Measurements from ENCODE around the gene LYG2.
"Not testable (repeated sequence)": the region's sequence is repeated elsewhere in the genome, so short reads cannot be mapped to it uniquely, and the experiment has no call there.

LYG2 gene

GRCh38 chr2:99255491-99256318 lies at the start of gene LYG2:
TSS of gene LYG2 (minus strand) at chr2:99255666. CDS start at chr2:99254260, 1,406 bp downstream.
- Histone ChIP-seq H3K36me3 (replicated peaks) (no peaks in the 10 kb centered on the region), H3K27me3 (replicated peaks) (no peaks in the 10 kb centered on the region), H3K4me3 (ENCODE audit: low read depth, low read length) (no peak within 1 kb of the TSS), H3K27ac (no peak within 1 kb of the TSS)
- no peak for TF ChIP-seq CTCF (IDR thresholded peaks at IDR 0.05; ENCODE audit: low read depth, low read length, missing control alignments)
- DNase-seq, result no peak
- in situ Hi-C loops (cut with HindIII; ENCODE audit: low pct_ligation_motif_present, low sequenced_read_pairs), result no loop called here

- H3K4me3 ChIP-seq (ENCODE audit: low read depth, low read length); H3K27ac ChIP-seq; H3K27me3 ChIP-seq (replicated peaks); DNase-seq; in situ Hi-C loops (cut with HindIII; ENCODE audit: low pct_ligation_motif_present, low sequenced_read_pairs); H3K36me3 ChIP-seq (replicated peaks): not testable (repeated sequence)
Measured at GRCh38 chr2:99301097-99301496, 45.6 kb upstream of the LYG2 start, which contains the start of gene LYG1. TSS of gene LYG1 (minus strand) at chr2:99301197. CDS start at chr2:99295670, 5,527 bp downstream.

GRCh38 chr2:99299580-99299979 lies 44.1 kb upstream of the LYG2 start:
- Histone ChIP-seq H3K27me3 (replicated peaks) (no peaks in the 10 kb centered on the region), H3K4me3 (ENCODE audit: low read depth, low read length) (no peak overlapping the region), H3K27ac (no peak overlapping the region), H3K36me3 (replicated peaks) (no peaks in the 10 kb centered on the region)
- no peak for TF ChIP-seq CTCF (IDR thresholded peaks at IDR 0.05; ENCODE audit: low read depth, low read length, missing control alignments)
- DNase-seq, result no peak
- in situ Hi-C loops (cut with HindIII; ENCODE audit: low pct_ligation_motif_present, low sequenced_read_pairs), result no loop called here

GRCh38 chr2:99297994-99298393 lies 42.5 kb upstream of the LYG2 start:
- DNase-seq, result no peak
- Histone ChIP-seq H3K4me3 (ENCODE audit: low read depth, low read length) (no peak overlapping the region), H3K36me3 (replicated peaks) (no peaks in the 10 kb centered on the region), H3K27ac (no peak overlapping the region), H3K27me3 (replicated peaks) (no peaks in the 10 kb centered on the region)
- no peak for TF ChIP-seq CTCF (IDR thresholded peaks at IDR 0.05; ENCODE audit: low read depth, low read length, missing control alignments)
- in situ Hi-C loops (cut with HindIII; ENCODE audit: low pct_ligation_motif_present, low sequenced_read_pairs), result no loop called here

- TF ChIP-seq CTCF (IDR thresholded peaks at IDR 0.05; ENCODE audit: low read depth, low read length, missing control alignments), result no peak
- no peak overlapping the region for H3K27ac ChIP-seq
- no peak overlapping the region for H3K4me3 ChIP-seq (ENCODE audit: low read depth, low read length)
- H3K36me3 ChIP-seq (replicated peaks), result no peaks in the 10 kb centered on the region
- in situ Hi-C loops (cut with HindIII; ENCODE audit: low pct_ligation_motif_present, low sequenced_read_pairs), result no loop called here
- no peaks in the 10 kb centered on the region for H3K27me3 ChIP-seq (replicated peaks)
- no peak for DNase-seq
Measured at GRCh38 chr2:99285526-99285925, 30.1 kb upstream of the LYG2 start.

- no peaks in the 10 kb centered on the region for H3K27me3 ChIP-seq (replicated peaks)
- in situ Hi-C loops (cut with HindIII; ENCODE audit: low pct_ligation_motif_present, low sequenced_read_pairs), result no loop called here
- no peak for DNase-seq
- H3K4me3 ChIP-seq (ENCODE audit: low read depth, low read length), result no peak overlapping the region
- H3K36me3 ChIP-seq (replicated peaks), result no peaks in the 10 kb centered on the region
- no peak for TF ChIP-seq CTCF (IDR thresholded peaks at IDR 0.05; ENCODE audit: low read depth, low read length, missing control alignments)
- no peak overlapping the region for H3K27ac ChIP-seq
Measured at GRCh38 chr2:99279969-99280695, 24.7 kb upstream of the LYG2 start.

Measured in brain microvascular endothelial cell (primary cell).